HEK293 (cell line): ENCODE results near the gene BTBD9.

Experiments
- CTCF ChIA-PET: fragments of 350-600 bp; formaldehyde crosslinking; extraction: SDS; loops from one replicate; lab custom pipeline; 2021; ENCODE audit warnings: antibody characterized with exemption; lab: Yijun Ruan, JAX
- POLR2A ChIA-PET: fragments of 300-600 bp; formaldehyde crosslinking; extraction: SDS; loops from one replicate; lab custom pipeline; 2020; ENCODE audit warnings: antibody characterized with exemption, inconsistent platforms; lab: Yijun Ruan, JAX
- H3K27ac ChIP-seq: fragments of 200-500 bp; sonication (Bioruptor generic); 2 replicates; pipeline ENCODE4 v1.5.1; 2014; ENCODE audit warnings: low read depth, low read length, control low read depth, inconsistent platforms; ENCODE audit errors: extremely low read depth
- H3K36me3 ChIP-seq, 2 experiments: fragments of 200-500 bp in 1 of 2; sonication (Bioruptor generic) in 1 of 2; 1 replicate in 1 of 2; 2 replicates in 1 of 2; pipeline ENCODE4 v1.5.1; 2014 to 2017; ENCODE audit warnings: inconsistent platforms in 2 of 2, low read length in 2 of 2; ENCODE audit not compliant: control insufficient read depth in 2 of 2, insufficient read depth in 1 of 2
- H3K4me1 ChIP-seq: fragments of 200-500 bp; sonication (Bioruptor generic); 2 replicates; pipeline ENCODE4 v1.5.1; 2014; ENCODE audit warnings: mild to moderate bottlenecking, low read length, inconsistent platforms; ENCODE audit not compliant: control insufficient read depth, insufficient read depth
- H3K4me3 ChIP-seq: 2 replicates; pipeline ENCODE4 v1.5.1; 2011; ENCODE audit warnings: low read depth, mild to moderate bottlenecking, control low read depth, low read length, moderate library complexity
- H3K9me3 ChIP-seq: fragments of 200-500 bp; sonication (Bioruptor generic); 2 replicates; pipeline ENCODE4 v1.5.1; 2014; ENCODE audit warnings: low read depth, low read length, inconsistent platforms; ENCODE audit not compliant: control insufficient read depth, insufficient read depth
- ATF2 ChIP-seq: fragments of 450-650 bp; formaldehyde crosslinking; IDR thresholded peaks from 2 replicates; pipeline ENCODE4 v1.5.1; 2016; ENCODE audit warnings: missing biosample characterization, missing genetic modification characterization, low read depth
- GLIS2 ChIP-seq: fragments of 450-650 bp; formaldehyde crosslinking; IDR thresholded peaks from 2 replicates; pipeline ENCODE4 v1.5.1; 2016; ENCODE audit warnings: missing biosample characterization, missing genetic modification characterization
- KLF10 ChIP-seq: fragments of 450-650 bp; IDR thresholded peaks from 2 replicates; pipeline ENCODE4 v1.5.1; 2018; ENCODE audit warnings: missing biosample characterization, mild to moderate bottlenecking, missing genetic modification characterization
- KLF7 ChIP-seq: fragments of 450-650 bp; formaldehyde crosslinking; IDR thresholded peaks from 2 replicates; pipeline ENCODE4 v1.5.1; 2016; ENCODE audit warnings: missing biosample characterization, missing genetic modification characterization, borderline replicate concordance
- PRDM1 ChIP-seq: fragments of 450-650 bp; formaldehyde crosslinking; IDR thresholded peaks from 2 replicates; pipeline ENCODE4; 2016; ENCODE audit warnings: missing biosample characterization, missing genetic modification characterization
- SALL2 ChIP-seq: fragments of 450-650 bp; formaldehyde crosslinking; IDR thresholded peaks from 2 replicates; pipeline ENCODE4 v1.5.0; 2017; ENCODE audit warnings: missing biosample characterization, mild to moderate bottlenecking, missing genetic modification characterization, borderline replicate concordance
- SCRT1 ChIP-seq: fragments of 450-650 bp; formaldehyde crosslinking; IDR thresholded peaks from 2 replicates; pipeline ENCODE4 v1.5.1; 2016; ENCODE audit warnings: missing biosample characterization, missing genetic modification characterization, borderline replicate concordance
- ZBTB20 ChIP-seq: fragments of 450-650 bp; formaldehyde crosslinking; IDR thresholded peaks from 2 replicates; pipeline ENCODE4 v1.5.1; 2016; ENCODE audit warnings: missing biosample characterization, missing genetic modification characterization
- ZFP3 ChIP-seq: fragments of 450-650 bp; formaldehyde crosslinking; IDR thresholded peaks from 2 replicates; pipeline ENCODE4 v1.5.1; 2016; ENCODE audit warnings: low read depth, missing biosample characterization, missing genetic modification characterization
- ZNF280C ChIP-seq: fragments of 450-650 bp; formaldehyde crosslinking; IDR thresholded peaks from 2 replicates; pipeline ENCODE4 v1.5.1; 2016; ENCODE audit warnings: missing biosample characterization, missing genetic modification characterization
- ZNF302 ChIP-seq: fragments of 450-650 bp; formaldehyde crosslinking; IDR thresholded peaks from 2 replicates; pipeline ENCODE4 v1.5.1; 2016; ENCODE audit warnings: missing biosample characterization, missing genetic modification characterization, low read depth
- ZNF366 ChIP-seq: fragments of 450-650 bp; formaldehyde crosslinking; conservative IDR thresholded peaks from 2 replicates; pipeline ENCODE4 v1.5.1; 2016; ENCODE audit warnings: missing biosample characterization, missing genetic modification characterization
- ZNF416 ChIP-seq: fragments of 450-650 bp; formaldehyde crosslinking; IDR thresholded peaks from 2 replicates; pipeline ENCODE4 v1.5.1; 2016; ENCODE audit warnings: missing biosample characterization, missing genetic modification characterization
- ZNF488 ChIP-seq: fragments of 450-650 bp; formaldehyde crosslinking; IDR thresholded peaks from 2 replicates; pipeline ENCODE4 v1.5.1; 2016; ENCODE audit warnings: missing biosample characterization, missing genetic modification characterization
- ZNF529 ChIP-seq: fragments of 450-650 bp; formaldehyde crosslinking; IDR thresholded peaks from 2 replicates; pipeline ENCODE4 v1.5.1; 2017; ENCODE audit warnings: missing genetic modification characterization, missing biosample characterization; ENCODE audit not compliant: insufficient replicate concordance
- ZNF560 ChIP-seq: fragments of 450-650 bp; formaldehyde crosslinking; IDR thresholded peaks from 2 replicates; pipeline ENCODE4 v1.5.1; 2017; ENCODE audit warnings: missing biosample characterization, missing genetic modification characterization, borderline replicate concordance
- ZNF580 ChIP-seq: fragments of 450-650 bp; formaldehyde crosslinking; IDR thresholded peaks from 2 replicates; pipeline ENCODE4 v1.5.1; 2016; ENCODE audit warnings: missing biosample characterization, missing genetic modification characterization
- ZNF596 ChIP-seq: fragments of 450-650 bp; IDR thresholded peaks from 2 replicates; pipeline ENCODE4 v1.5.0; 2018; ENCODE audit warnings: missing biosample characterization, mild to moderate bottlenecking, missing genetic modification characterization, moderate library complexity
- ZNF626 ChIP-seq: fragments of 450-650 bp; sonication (Bioruptor Pico); formaldehyde crosslinking; IDR thresholded peaks from 2 replicates; pipeline ENCODE4 v1.5.1; 2018; ENCODE audit warnings: missing biosample characterization, missing genetic modification characterization, inconsistent platforms
- ZNF658 ChIP-seq: fragments of 450-650 bp; formaldehyde crosslinking; IDR thresholded peaks from 2 replicates; pipeline ENCODE4; 2016; ENCODE audit warnings: missing biosample characterization, missing genetic modification characterization
- ZNF785 ChIP-seq: fragments of 450-650 bp; formaldehyde crosslinking; IDR thresholded peaks from 2 replicates; pipeline ENCODE4 v1.5.1; 2016; ENCODE audit warnings: missing biosample characterization, missing genetic modification characterization
- ZNF830 ChIP-seq: fragments of 450-650 bp; IDR thresholded peaks from 2 replicates; pipeline ENCODE4 v1.5.0; 2018; ENCODE audit warnings: missing biosample characterization, missing genetic modification characterization, low read depth, mild to moderate bottlenecking, moderate library complexity
- ZSCAN16 ChIP-seq: fragments of 450-650 bp; formaldehyde crosslinking; IDR thresholded peaks from 2 replicates; pipeline ENCODE4 v1.5.1; 2016; ENCODE audit warnings: missing biosample characterization, missing genetic modification characterization

The BTBD9 gene

GRCh38 chr6:38489951-38490350 lies 149.8 kb downstream of the BTBD9 start (continued):
- no peak for TF ChIP-seq ZNF488 (tag by site-specific recombination)
- TF ChIP-seq, all 188 proteins: peak for 0

GRCh38 chr6:38487423-38487822 lies 152.3 kb downstream of the BTBD9 start:
- TF ChIP-seq ZNF366 (tag by site-specific recombination) = 0 out of 2 replicates have a peak, but pooled peaks have one; percentile 35
- TF ChIP-seq ZNF580 = no peak
- TF ChIP-seq ZNF596 (tag by site-specific recombination) = peak; percentile 75
- peak; percentile 63 for TF ChIP-seq PRDM1
- no peaks in the 10 kb centered on the region for H3K9me3 ChIP-seq
- POLR2A ChIA-PET = no interaction called here
- H3K4me3 ChIP-seq = no peak overlapping the region
- CTCF ChIA-PET = interaction anchor here (0.6 kb wide), 2 partner anchors 453 to 1272 kb away, joined by 3 read pairs; no protein-coding TSS in a partner anchor
- H3K4me1 ChIP-seq = no peaks in the 10 kb centered on the region
- no peak overlapping the region for H3K27ac ChIP-seq
- no peaks in the 10 kb centered on the region for H3K36me3 ChIP-seq

- no peak overlapping the region for H3K4me3 ChIP-seq
- CTCF ChIA-PET = interaction anchor here (0.6 to 6.5 kb wide), 3 partner anchors 8 to 191 kb away, joined by 3 to 41 read pairs (median 7); no protein-coding TSS in a partner anchor
Measured at GRCh38 chr6:38485488-38485887, 154.2 kb downstream of the BTBD9 start.

More at GRCh38 chr6:38485488-38485887, 154.2 kb downstream of the BTBD9 start:
- Histone ChIP-seq H3K27ac (no peak overlapping the region), H3K4me1 (no peaks in the 10 kb centered on the region), H3K36me3 (no peaks in the 10 kb centered on the region), H3K9me3 (no peaks in the 10 kb centered on the region)
- TF ChIP-seq KLF7 (tag by site-specific recombination) (no peak), KLF10 (tag by site-specific recombination) (no peak), ZNF560 (tag by site-specific recombination) (no peak), ZNF529 (tag by site-specific recombination) (no peak), SCRT1 (tag by site-specific recombination) (no peak), ZNF785 (tag by site-specific recombination) (no peak), ZNF658 (no peak), ZFP3 (no peak), SALL2 (tag by site-specific recombination) (no peak), ZNF830 (no peak), ZNF302 (no peak), ZSCAN16 (tag by site-specific recombination) (no peak), ZNF416 (tag by site-specific recombination) (no peak), ATF2 (tag by site-specific recombination) (no peak), ZNF626 (tag by site-specific recombination) (no peak), GLIS2 (tag by site-specific recombination) (no peak), ZNF280C (tag by site-specific recombination) (no peak), ZBTB20 (tag by site-specific recombination) (no peak)
- POLR2A ChIA-PET = no interaction called here
